BJ (cell line): Measurements from ENCODE around the gene MIB2. TPM values are rescaled to one million over a fixed set of nuclear protein-coding genes. Genes with fewer than 3 reads are reported as not detected.

Source experiments
- CTCF ChIA-PET: fragments of 350-600 bp; formaldehyde crosslinking; extraction: SDS; loops from one replicate; lab custom pipeline; 2021; ENCODE audit warnings: antibody characterized with exemption, inconsistent platforms; lab: Yijun Ruan, JAX
- POLR2A ChIA-PET: fragments of 300-600 bp; sonication (Branson Sonifier 250); formaldehyde crosslinking; extraction: SDS; loops from one replicate; lab custom pipeline; 2021; ENCODE audit warnings: antibody characterized with exemption; lab: Charles Lee
- DNase-seq: peaks from one replicate; pipeline ENCODE4 v3.0.0-alpha.2; 2011; ENCODE audit warnings: low read depth
- H3K27me3 ChIP-seq: 2 replicates; pipeline ENCODE4 v1.6.0; 2011; ENCODE audit warnings: low read length; ENCODE audit not compliant: control insufficient read depth, insufficient read depth
- H3K36me3 ChIP-seq: 2 replicates; pipeline ENCODE4 v1.5.1; 2011; ENCODE audit warnings: low read length; ENCODE audit not compliant: control insufficient read depth, insufficient read depth
- H3K4me3 ChIP-seq: 2 replicates; pipeline ENCODE4 v1.5.1; 2011; ENCODE audit warnings: low read depth, mild to moderate bottlenecking, control low read depth, low read length
- CTCF ChIP-seq: IDR thresholded peaks from 2 replicates; pipeline ENCODE4 v1.5.1; 2011; ENCODE audit warnings: low read depth, mild to moderate bottlenecking, control low read depth, inconsistent platforms, low read length, moderate library complexity; ENCODE audit not compliant: insufficient read depth
- polyA plus RNA-seq: library from polyadenylated mRNA; depleted of rRNA; stranded (reverse); fragments of >200 nt; gene quantifications from 2 replicates; pipeline ENCODE4 v1.2.3, GENCODE V29; 2011; rRNA removed

The MIB2 gene
- polyA plus RNA-seq, 1 experiment, result 23.1 TPM

GRCh38 chr1:1678581-1679380 lies 63.5 kb downstream of the MIB2 start:
- Histone ChIP-seq H3K36me3 (peaks cover 7% of the 10 kb centered on the region), H3K4me3 (no peak overlapping the region), H3K27me3 (no peaks in the 10 kb centered on the region)
- peak; percentile 25; the same call in 1 of the 2 replicates for TF ChIP-seq CTCF
- ChIA-PET CTCF (interaction anchor here (0.7 kb wide), 1 partner anchor 264 kb away, joined by 3 read pairs; no protein-coding TSS in a partner anchor), POLR2A (no interaction called here)
- no peak for DNase-seq

Other genes with a start within 250 kb of the MIB2 start
- gene AURKAIP1, start 240.3 kb upstream of the MIB2 start, polyA plus RNA-seq, result 73.2 and 97.8 TPM in 2 replicates
- gene CCNL2, start 216.2 kb upstream of the MIB2 start, polyA plus RNA-seq, result 142 and 175 TPM in 2 replicates
- 84.8 and 121 TPM in 2 replicates for gene MRPL20, start 208.2 kb upstream of the MIB2 start, polyA plus RNA-seq
- 0.31 and 0.43 TPM in 2 replicates for gene ANKRD65, start 194.2 kb upstream of the MIB2 start, polyA plus RNA-seq
- gene VWA1, start 179.8 kb upstream of the MIB2 start, polyA plus RNA-seq, result 1.7 and 2.0 TPM in 2 replicates
- gene ATAD3C, start 165.8 kb upstream of the MIB2 start, polyA plus RNA-seq, result 0.06 and 0.20 TPM in 2 replicates
- 9.5 and 12.5 TPM in 2 replicates for gene ATAD3B, start 143.7 kb upstream of the MIB2 start, polyA plus RNA-seq
- gene ATAD3A, start 103.3 kb upstream of the MIB2 start, polyA plus RNA-seq, result 12.5 and 19.7 TPM in 2 replicates
- gene TMEM240, start 74.9 kb upstream of the MIB2 start, polyA plus RNA-seq, result 5.5 and 8.7 TPM in 2 replicates
- 101 and 121 TPM in 2 replicates for gene SSU72, start 40.6 kb upstream of the MIB2 start, polyA plus RNA-seq
- gene FNDC10, start 15.4 kb upstream of the MIB2 start, polyA plus RNA-seq, result 2.7 and 4.4 TPM in 2 replicates
- 3.1 and 5.7 TPM in 2 replicates for gene MMP23B, start 16.7 kb downstream of the MIB2 start, polyA plus RNA-seq
- 5.9 and 6.3 TPM in 2 replicates for gene CDK11B, start 43.5 kb downstream of the MIB2 start, polyA plus RNA-seq
- gene SLC35E2B, start 77.3 kb downstream of the MIB2 start, polyA plus RNA-seq, result 11.8 and 15.8 TPM in 2 replicates
- gene CDK11A, start 108.9 kb downstream of the MIB2 start, polyA plus RNA-seq, result 5.6 and 8.1 TPM in 2 replicates
- 44.3 and 61.6 TPM in 2 replicates for gene NADK, start 163.0 kb downstream of the MIB2 start, polyA plus RNA-seq